A673 (cell line): ENCODE results near the gene NFATC3. TPM values are rescaled to one million over a fixed set of nuclear protein-coding genes. Genes with fewer than 3 reads are reported as not detected.
A peak's percentile ranks its signal among the peaks of the same experiment; 100 is the strongest.

Experiments used
- BruUV-seq: library from RNA; stranded (reverse); fragments of 400-500 nt; replicated peaks from 2 replicates; lab custom pipeline; 2021; lab: Mats Ljungman, UMichigan
- CTCF ChIA-PET: fragments of 300-600 bp; sonication (Branson Sonifier 250); formaldehyde crosslinking; loops from one replicate; lab custom pipeline; 2022; ENCODE audit warnings: antibody characterized with exemption; lab: Charles Lee
- POLR2A ChIA-PET: fragments of 300-600 bp; sonication (Branson Sonifier 250); formaldehyde crosslinking; loops from one replicate; lab custom pipeline; 2022; ENCODE audit warnings: antibody characterized with exemption; ENCODE audit not compliant: low non-redundant PET; lab: Charles Lee
- DNase-seq: peaks from one replicate; pipeline ENCODE4 v3.0.0-alpha.2; 2015; ENCODE audit warnings: low spot score
- H3K27ac ChIP-seq: fragments of 200-600 bp; sonication (generic); 2 replicates; pipeline ENCODE4 v1.5.1; 2016; ENCODE audit warnings: mixed run types, low read depth, mild to moderate bottlenecking, mixed read lengths, antibody characterized with exemption, low read length; ENCODE audit not compliant: poor library complexity, severe bottlenecking
- H3K27me3 ChIP-seq: fragments of 200-600 bp; sonication (generic); replicated peaks from 2 replicates; pipeline ENCODE4 v1.6.1; 2017; ENCODE audit warnings: mixed run types, low read depth, mild to moderate bottlenecking, mixed read lengths, antibody characterized with exemption, low read length; ENCODE audit not compliant: insufficient read depth, poor library complexity
- H3K36me3 ChIP-seq: fragments of 200-600 bp; sonication (generic); 2 replicates; pipeline ENCODE4 v1.6.1; 2016; ENCODE audit warnings: mixed run types, mild to moderate bottlenecking, mixed read lengths, antibody characterized with exemption, low read length; ENCODE audit not compliant: insufficient read depth, poor library complexity, severe bottlenecking
- H3K4me1 ChIP-seq: fragments of 200-600 bp; sonication (generic); 2 replicates; pipeline ENCODE4 v1.6.1; 2017; ENCODE audit warnings: mixed run types, mild to moderate bottlenecking, mixed read lengths, antibody characterized with exemption, low read length; ENCODE audit not compliant: insufficient read depth, poor library complexity, severe bottlenecking
- H3K4me3 ChIP-seq: fragments of 200-600 bp; sonication (generic); 2 replicates; pipeline ENCODE4 v1.5.1; 2016; ENCODE audit warnings: low read depth, mixed run types, mild to moderate bottlenecking, mixed read lengths, low read length; ENCODE audit not compliant: poor library complexity, severe bottlenecking
- H3K9me3 ChIP-seq: fragments of 200-600 bp; sonication (generic); 2 replicates; pipeline ENCODE4 v1.6.1; 2016; ENCODE audit warnings: mixed run types, low read depth, mild to moderate bottlenecking, mixed read lengths, antibody characterized with exemption, low read length; ENCODE audit not compliant: poor library complexity, severe bottlenecking
- CTCF ChIP-seq: fragments of 300-800, 200-600 bp; sonication (generic); conservative IDR thresholded peaks from 2 replicates; pipeline ENCODE4 v1.5.1; 2017; ENCODE audit warnings: low read depth, mild to moderate bottlenecking, antibody characterized with exemption, low read length, moderate library complexity, mixed read lengths
- EZH2 ChIP-seq: fragments of 200-600 bp; sonication (generic); IDR thresholded peaks from 2 replicates; pipeline ENCODE4 v1.6.1; 2017; ENCODE audit warnings: borderline replicate concordance, low read depth, mild to moderate bottlenecking, mixed read lengths, antibody characterized with exemption, low read length; ENCODE audit not compliant: poor library complexity, severe bottlenecking
- intact Hi-C: fragments of 100-400 bp; cut with micrococcal nuclease; formaldehyde crosslinking; loops from one replicate; pipeline ENCODE4 v1.10.0; 2022; ENCODE audit not compliant: unreplicated experiment
- total RNA-seq: library from RNA; stranded (reverse); gene quantifications from 2 replicates; pipeline ENCODE4 v1.2.3, GENCODE V29; 2021

Gene NFATC3
- total RNA-seq, 1 experiment from 2014 or later = 56.0 TPM

GRCh38 chr16:68273896-68274295 lies 188.7 kb downstream of the NFATC3 start:
- POLR2A ChIA-PET = no interaction called here
- CTCF ChIA-PET = no interaction called here
- no peak overlapping the region for H3K27ac ChIP-seq
- H3K27me3 ChIP-seq = no peaks in the 10 kb centered on the region
- peaks cover 4% of the 10 kb centered on the region for H3K36me3 ChIP-seq
- no TSS peak for BruUV-seq
- H3K4me3 ChIP-seq = no peak overlapping the region
- intact Hi-C loops = no loop called here
- no peak for DNase-seq
- no peak for TF ChIP-seq EZH2
- TF ChIP-seq CTCF = no peak
- H3K9me3 ChIP-seq = no peaks in the 10 kb centered on the region
- no peaks in the 10 kb centered on the region for H3K4me1 ChIP-seq

- H3K27ac ChIP-seq = no peak overlapping the region
- H3K9me3 ChIP-seq = no peaks in the 10 kb centered on the region
- no peak for DNase-seq
- intact Hi-C loops = no loop called here
- BruUV-seq = no TSS peak
- H3K27me3 ChIP-seq = no peaks in the 10 kb centered on the region
- POLR2A ChIA-PET = no interaction called here
- TF ChIP-seq EZH2 = no peak
- TF ChIP-seq CTCF = no peak
- peaks cover 4% of the 10 kb centered on the region for H3K36me3 ChIP-seq
- H3K4me3 ChIP-seq = no peak overlapping the region
- CTCF ChIA-PET = no interaction called here
- H3K4me1 ChIP-seq = no peaks in the 10 kb centered on the region
Observed at GRCh38 chr16:68274441-68274840, 189.3 kb downstream of the NFATC3 start.

GRCh38 chr16:68275611-68276191 lies 190.5 kb downstream of the NFATC3 start:
- intact Hi-C loops = no loop called here
- DNase-seq = no peak
- POLR2A ChIA-PET = no interaction called here
- CTCF ChIA-PET = interaction anchor here (0.5 kb wide), 1 partner anchor 13 kb away, joined by 5 read pairs; no protein-coding TSS in a partner anchor
- H3K27me3 ChIP-seq = no peaks in the 10 kb centered on the region
- BruUV-seq = TSS peak; percentile 17
- no peaks in the 10 kb centered on the region for H3K4me1 ChIP-seq
- no peak for TF ChIP-seq EZH2
- TF ChIP-seq CTCF = no peak
- H3K9me3 ChIP-seq = no peaks in the 10 kb centered on the region
- no peak overlapping the region for H3K4me3 ChIP-seq
- H3K27ac ChIP-seq = no peak overlapping the region
- H3K36me3 ChIP-seq = peaks cover 4% of the 10 kb centered on the region
